Measurements from ENCODE around the gene SHD. TPM values are rescaled to one million over a fixed set of nuclear protein-coding genes. Genes with fewer than 3 reads are reported as not detected.

The SHD gene
- total and polyA plus RNA-seq, 2 of the 8 experiments (the other 6 are each of a cell fraction or from before 2014, with no cell fraction given), result 5.8 to 10.7 TPM

GRCh38 chr19:4234142-4234861, 44.8 kb upstream of the SHD start:
- H3K56ac ChIP-seq (replicated peaks; ENCODE audit: insufficient read length, low read depth, low read length), result no peak overlapping the region
- 85% methylated on average over 21 of the region's 21 CpGs; no CpG with 5 or more reads in 1 of the 2 experiments for WGBS, 2 experiments (ENCODE audit: extremely low coverage in 1 of 2, insufficient coverage in 1 of 2, insufficient read length in 1 of 2, insufficient replicate concordance in 2 of 2, low coverage in 1 of 2, low lambda C conversion rate in 2 of 2, missing lambda C conversion rate in 1 of 2)
- no peak overlapping the region for H3K9ac ChIP-seq (replicated peaks in 1 of 4; ENCODE audit: extremely low read depth in 1 of 4, low read depth in 3 of 4, low read length in 3 of 4)
- H3K4me2 ChIP-seq (ENCODE audit: insufficient read depth in 1 of 2, low read depth in 2 of 2, low read length in 2 of 2), result no peak overlapping the region
- no peaks in the 10 kb centered on the region for H3K79me1 ChIP-seq (ENCODE audit: low read depth, low read length)
- no peak overlapping the region for H2BK120ac ChIP-seq (replicated peaks; ENCODE audit: low read depth, low read length)
- H3K23me2 ChIP-seq (ENCODE audit: low read depth, low read length), result no peaks in the 10 kb centered on the region
- H2BK20ac ChIP-seq (ENCODE audit: low read length), result no peak overlapping the region
- no peaks in the 10 kb centered on the region for H3K36me3 ChIP-seq (ENCODE audit: control insufficient read depth in 2 of 4, insufficient read depth in 4 of 4, low read length in 3 of 4)
- no peak for DNase-seq (ENCODE audit: low read depth in 1 of 2, low spot score in 2 of 2)
- H3K23ac ChIP-seq (ENCODE audit: insufficient read length), result no peak overlapping the region
- no peak overlapping the region for H3K18ac ChIP-seq (ENCODE audit: extremely low read depth, low read length)
- ChIA-PET CTCF (ENCODE audit: partially characterized antibody) (interaction anchor here (0.7 to 4.4 kb wide), 19 partner anchors 9 to 124 kb away, joined by 3 to 25 read pairs (median 4); partner anchors contain the start of gene YJU2), POLR2A (ENCODE audit: partially characterized antibody) (interaction anchor here (1.3 to 1.9 kb wide), 3 partner anchors 13 to 14 kb away, joined by 3 to 8 read pairs (median 4); partner anchors contain the start of gene YJU2)
- H2AFZ ChIP-seq (ENCODE audit: low read length), result no peak overlapping the region
- H4K91ac ChIP-seq (replicated peaks; ENCODE audit: insufficient read length, low read length), result no peak overlapping the region
- peak overlapping the region; percentile 53 for H3K4ac ChIP-seq (replicated peaks; ENCODE audit: insufficient read length, low read depth, low read length)
- H4K20me1 ChIP-seq (replicated peaks in 1 of 2; ENCODE audit: control insufficient read depth in 1 of 2, insufficient read depth in 2 of 2, low read length in 2 of 2), result no peaks in the 10 kb centered on the region
- no peak overlapping the region for H4K8ac ChIP-seq (ENCODE audit: extremely low read depth, insufficient read depth, low read length)
- no peak overlapping the region for H3K27ac ChIP-seq (ENCODE audit: low read depth, low read length)
- no peak for FAIRE-seq
- H3K14ac ChIP-seq (ENCODE audit: insufficient read length), result no peak overlapping the region
- H3K27me3 ChIP-seq (replicated peaks in 1 of 4; ENCODE audit: control insufficient read depth in 3 of 4, extremely low read depth in 1 of 4, insufficient read depth in 3 of 4, low read length in 3 of 4), result no peaks in the 10 kb centered on the region
- H2BK5ac ChIP-seq (ENCODE audit: low read depth, low read length), result no peak overlapping the region
- H2BK12ac ChIP-seq (ENCODE audit: low read depth, low read length), result no peak overlapping the region
- H2BK15ac ChIP-seq (ENCODE audit: low read length), result no peak overlapping the region
- H2AK5ac ChIP-seq (ENCODE audit: low read depth, low read length), result no peak overlapping the region
- H3K79me2 ChIP-seq (ENCODE audit: control insufficient read depth in 1 of 2, insufficient read depth in 2 of 2, low read length in 2 of 2), result no peaks in the 10 kb centered on the region
- H3K4me1 ChIP-seq (replicated peaks in 1 of 4; ENCODE audit: control insufficient read depth in 3 of 4, insufficient read depth in 4 of 4, low read length in 3 of 4), result peaks cover 0 to 4% (median 1%) of the 10 kb centered on the region in 4 experiments; a peak in 2 of 7 replicates
- no peaks in the 10 kb centered on the region for H3K9me3 ChIP-seq (ENCODE audit: insufficient read depth in 2 of 2, low read depth in 1 of 2, low read length in 1 of 2)
- H3K4me3 ChIP-seq (ENCODE audit: extremely low read depth in 1 of 4, insufficient read depth in 2 of 4, low read depth in 3 of 4, low read length in 4 of 4), result no peak overlapping the region
- no peak overlapping the region for H4K5ac ChIP-seq (ENCODE audit: insufficient read length, low read depth, low read length)
- TF ChIP-seq JUN (IDR thresholded peaks at IDR 0.05; ENCODE audit: low read depth, low read length) (no peak), SIRT6 (IDR thresholded peaks at IDR 0.05; ENCODE audit: low read length) (no peak), RNF2 (IDR thresholded peaks at IDR 0.05; ENCODE audit: borderline replicate concordance, low read depth, low read length, missing control alignments, poor library complexity, severe bottlenecking) (no peak), RAD21 (IDR thresholded peaks at IDR 0.05 in 1 of 2, conservative IDR thresholded peaks at IDR 0.05 in 1 of 2; ENCODE audit: low read depth in 2 of 2, low read length in 2 of 2) (no peak), ATF2 (IDR thresholded peaks at IDR 0.05; ENCODE audit: low read length) (no peak), NANOG (IDR thresholded peaks at IDR 0.05; ENCODE audit: insufficient read depth, low read depth, low read length, poor library complexity, severe bottlenecking) (no peak), POLR2A (IDR thresholded peaks at IDR 0.05; ENCODE audit: control extremely low read depth in 1 of 2, low read depth in 2 of 2, low read length in 2 of 2) (no peak), TEAD4 (IDR thresholded peaks at IDR 0.05; ENCODE audit: low read depth, low read length) (no peak), MAX (IDR thresholded peaks at IDR 0.05) (no peak), RFX5 (IDR thresholded peaks at IDR 0.05; ENCODE audit: borderline replicate concordance, low read depth, low read length) (no peak)
